NT2/D1 (cell line): ENCODE results near the gene ZDHHC11.
"Not testable (repeated sequence)": the region's sequence is repeated elsewhere in the genome, so short reads cannot be mapped to it uniquely, and the experiment has no call there.

Experiments
- SUZ12 ChIP-seq: IDR thresholded peaks from 2 replicates; pipeline ENCODE4 v1.6.1; 2011; ENCODE audit not compliant: insufficient read length, insufficient read depth; ENCODE audit errors: extremely low read depth
- YY1 ChIP-seq: IDR thresholded peaks from 2 replicates; pipeline ENCODE4 v1.6.1; 2011; ENCODE audit not compliant: insufficient read length, insufficient read depth
- ZNF274 ChIP-seq: IDR thresholded peaks from 2 replicates; pipeline ENCODE4 v1.6.1; 2011; ENCODE audit warnings: mild to moderate bottlenecking, low read depth, low read length

- not testable (repeated sequence) for TF ChIP-seq YY1, SUZ12, ZNF274
Observed at GRCh38 chr5:840974-841435, 9.8 kb downstream of the ZDHHC11 start.
